GM12878 (cell line): ENCODE data around the gene PRLH. TPM values are rescaled to one million over a fixed set of nuclear protein-coding genes. Genes with fewer than 3 reads are reported as not detected.
A peak's percentile ranks its signal among the peaks of the same experiment; 100 is the strongest.

Experiments used
- BACH1 ChIP-seq: fragments of 450-650 bp; IDR thresholded peaks from 2 replicates; pipeline ENCODE4 v1.6.1; 2017; ENCODE audit warnings: mild to moderate bottlenecking, borderline replicate concordance
- BMI1 ChIP-seq: fragments of 450-650 bp; IDR thresholded peaks from 2 replicates; pipeline ENCODE4 v1.6.1; 2016; ENCODE audit warnings: mild to moderate bottlenecking, moderate library complexity, borderline replicate concordance
- BRCA1 ChIP-seq: IDR thresholded peaks from 2 replicates; pipeline ENCODE4 v1.6.1; 2011; ENCODE audit warnings: low read depth, low read length, improper control_type of control experiment
- CHD1 ChIP-seq: IDR thresholded peaks from 2 replicates; pipeline ENCODE4 v1.6.1; 2012; ENCODE audit warnings: low read depth, low read length, improper control_type of control experiment
- CHD4 ChIP-seq: fragments of 200-600 bp; sonication (generic); IDR thresholded peaks from 2 replicates; pipeline ENCODE4 v1.6.1; 2016; ENCODE audit warnings: mild to moderate bottlenecking
- DPF2 ChIP-seq: fragments of 450-650 bp; IDR thresholded peaks from 2 replicates; pipeline ENCODE4 v1.6.1; 2017; ENCODE audit warnings: mild to moderate bottlenecking
- E2F4 ChIP-seq: IDR thresholded peaks from 2 replicates; pipeline ENCODE4 v1.6.1; 2012; ENCODE audit warnings: low read depth, low read length, improper control_type of control experiment
- HDAC6 ChIP-seq: fragments of 200-600 bp; sonication (generic); IDR thresholded peaks from one replicate; pipeline ENCODE4 v1.8.0; 2017; ENCODE audit warnings: antibody characterized with exemption; ENCODE audit not compliant: unreplicated experiment
- JUNB ChIP-seq: IDR thresholded peaks from 2 replicates; pipeline ENCODE4 v1.6.1; 2016; ENCODE audit warnings: antibody characterized with exemption, mild to moderate bottlenecking
- MTA2 ChIP-seq: fragments of 450-650 bp; IDR thresholded peaks from 2 replicates; pipeline ENCODE4 v1.6.1; 2016; ENCODE audit warnings: low read depth, mild to moderate bottlenecking, moderate library complexity
- NBN ChIP-seq: fragments of 450-650 bp; IDR thresholded peaks from 2 replicates; pipeline ENCODE4 v1.6.1; 2016
- NRF1 ChIP-seq: conservative IDR thresholded peaks from 2 replicates; pipeline ENCODE4 v1.6.1; 2011; ENCODE audit warnings: mild to moderate bottlenecking, low read depth, low read length, improper control_type of control experiment
- POU2F2 ChIP-seq: IDR thresholded peaks from 3 replicates; pipeline ENCODE4 v1.6.1; 2011; ENCODE audit warnings: low read depth, mild to moderate bottlenecking, low read length, borderline replicate concordance
- RB1 ChIP-seq: fragments of 450-650 bp; formaldehyde crosslinking; IDR thresholded peaks from 2 replicates; pipeline ENCODE4 v1.6.1; 2017; ENCODE audit warnings: mild to moderate bottlenecking, borderline replicate concordance
- RELA ChIP-seq: fragments of 450-650 bp; IDR thresholded peaks from 2 replicates; pipeline ENCODE4 v1.8.0; 2014; ENCODE audit warnings: borderline replicate concordance; ENCODE audit not compliant: partially characterized antibody
- SMARCA5 ChIP-seq: fragments of 450-650 bp; IDR thresholded peaks from 2 replicates; pipeline ENCODE4 v1.6.1; 2017; ENCODE audit warnings: mild to moderate bottlenecking
- SPI1 ChIP-seq: IDR thresholded peaks from 2 replicates; pipeline ENCODE4 v1.6.1; 2011; ENCODE audit warnings: low read depth, mild to moderate bottlenecking, low read length, moderate library complexity, borderline replicate concordance; ENCODE audit not compliant: insufficient read depth
- SUPT20H ChIP-seq: IDR thresholded peaks from 2 replicates; pipeline ENCODE4 v1.6.1; 2011; ENCODE audit warnings: low read depth, mild to moderate bottlenecking, low read length, moderate library complexity, borderline replicate concordance; ENCODE audit not compliant: control insufficient read depth
- TCF3 ChIP-seq: IDR thresholded peaks from 2 replicates; pipeline ENCODE4 v1.6.1; 2012; ENCODE audit warnings: low read depth, mild to moderate bottlenecking, low read length, borderline replicate concordance; ENCODE audit not compliant: insufficient read depth
- WRNIP1 ChIP-seq: IDR thresholded peaks from 2 replicates; pipeline ENCODE4 v1.6.1; 2011; ENCODE audit warnings: low read depth, low read length, improper control_type of control experiment, borderline replicate concordance
- ZNF384 ChIP-seq: IDR thresholded peaks from 2 replicates; pipeline ENCODE4 v1.6.1; 2012; ENCODE audit warnings: low read depth, mild to moderate bottlenecking, low read length, improper control_type of control experiment, borderline replicate concordance
- ZNF622 ChIP-seq: fragments of 450-650 bp; IDR thresholded peaks from 2 replicates; pipeline ENCODE4 v1.6.1; 2017; ENCODE audit warnings: mild to moderate bottlenecking, inconsistent platforms
- ZSCAN29 ChIP-seq: fragments of 450-650 bp; IDR thresholded peaks from 2 replicates; pipeline ENCODE4 v1.6.1; 2017; ENCODE audit warnings: mild to moderate bottlenecking, moderate library complexity
- polyA plus RNA-seq, 11 experiments: library from polyadenylated mRNA; depleted of rRNA in 4 of 11; unstranded in 6 of 11; stranded (reverse) in 5 of 11; fragments of >200 nt; fragmentation: Nextera tagmentation in 4 of 11; fragmentation: Illumina TruSeq in 1 of 11; extraction: Ambion mirVana in 4 of 11; extraction: Trizol in 1 of 11; gene quantifications; 1 replicate in 1 of 11; 2 replicates in 10 of 11; pipeline versions ENCODE4 v1.2.1 to v1.2.3, GENCODE V29; 2011 to 2016; ENCODE audit warnings: inconsistent platforms in 2 of 11, missing spikeins in 2 of 11, low read depth in 1 of 11
- total RNA-seq, 4 experiments: library from RNA; depleted of rRNA in 3 of 4; stranded (reverse); fragments of >200 nt in 3 of 4; fragmentation: Illumina TruSeq in 1 of 4; extraction: Trizol in 1 of 4; gene quantifications; 2 replicates each; pipeline versions ENCODE4 v1.2.1 to v1.2.3, GENCODE V29; 2013 to 2021
- TF ChIP-seq, protein P1 (sequence below): IDR thresholded peaks from 2 replicates; pipeline ENCODE4 v1.6.1; 2012; ENCODE audit warnings: low read depth, low read length, improper control_type of control experiment
- TF ChIP-seq, protein P2 (sequence below): fragments of 450-650 bp; formaldehyde crosslinking; IDR thresholded peaks from 2 replicates; pipeline ENCODE4 v1.5.0; 2022; ENCODE audit warnings: mild to moderate bottlenecking, missing genetic modification characterization

PRLH gene
- total and polyA plus RNA-seq, 10 of the 15 experiments (the other 5 are each of a cell fraction or from before 2014, with no cell fraction given): not detected

DNA sequence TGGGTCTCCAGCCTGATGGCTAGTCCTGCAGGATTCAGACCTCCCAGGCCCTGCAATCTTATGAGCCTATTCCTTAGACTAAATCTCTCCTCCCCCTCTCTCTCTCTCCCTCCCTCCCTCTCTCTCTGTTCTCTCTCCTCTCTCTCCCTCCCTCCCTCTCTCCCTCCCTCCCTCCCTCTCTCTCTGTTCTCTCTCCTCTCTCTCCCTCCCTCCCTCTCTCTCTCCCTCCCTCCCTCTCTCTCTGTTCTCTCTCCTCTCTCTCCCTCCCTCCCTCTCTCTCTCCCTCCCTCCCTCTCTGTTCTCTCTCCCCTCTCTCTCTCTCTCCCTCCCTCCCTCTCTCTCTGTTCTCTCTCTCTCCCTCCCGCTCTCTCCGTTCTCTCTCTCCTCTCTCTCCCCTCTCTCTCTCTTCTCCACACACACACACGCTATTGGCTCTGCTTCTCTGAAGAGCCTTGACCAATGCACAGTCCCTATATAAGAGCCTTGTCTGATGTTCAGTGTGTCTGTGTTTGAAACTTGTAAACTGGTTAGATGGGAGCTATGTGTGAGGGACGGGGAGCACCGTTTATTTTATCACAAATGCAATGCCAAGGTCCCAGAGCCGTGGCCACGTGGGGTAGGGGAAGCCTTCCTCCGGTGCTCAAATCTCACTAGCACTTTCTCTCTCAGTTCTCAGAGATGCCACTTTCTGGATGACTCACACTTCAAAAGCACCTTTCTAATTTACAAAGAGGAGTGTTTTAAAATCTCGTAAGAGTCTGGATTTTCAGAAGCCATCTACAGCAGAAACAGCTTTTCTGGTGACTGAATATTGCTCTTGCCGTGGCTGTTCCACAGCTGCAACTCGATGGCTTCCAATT, 9.4 kb upstream of the PRLH start (continued):
- TF ChIP-seq BMI1: no peak; the same call in 1 of the 2 replicates
- no peak for TF ChIP-seq E2F4
- no peak for TF ChIP-seq WRNIP1
- TF ChIP-seq SPI1: peak; percentile 30; the same call in 1 of the 2 replicates
- no peak for TF ChIP-seq TCF3
- no peak for TF ChIP-seq ZNF384
- no peak for TF ChIP-seq BRCA1
- TF ChIP-seq HDAC6: no peak
- TF ChIP-seq RB1: no peak
- TF ChIP-seq RELA: peak; percentile 71
- TF ChIP-seq, protein P1, sequence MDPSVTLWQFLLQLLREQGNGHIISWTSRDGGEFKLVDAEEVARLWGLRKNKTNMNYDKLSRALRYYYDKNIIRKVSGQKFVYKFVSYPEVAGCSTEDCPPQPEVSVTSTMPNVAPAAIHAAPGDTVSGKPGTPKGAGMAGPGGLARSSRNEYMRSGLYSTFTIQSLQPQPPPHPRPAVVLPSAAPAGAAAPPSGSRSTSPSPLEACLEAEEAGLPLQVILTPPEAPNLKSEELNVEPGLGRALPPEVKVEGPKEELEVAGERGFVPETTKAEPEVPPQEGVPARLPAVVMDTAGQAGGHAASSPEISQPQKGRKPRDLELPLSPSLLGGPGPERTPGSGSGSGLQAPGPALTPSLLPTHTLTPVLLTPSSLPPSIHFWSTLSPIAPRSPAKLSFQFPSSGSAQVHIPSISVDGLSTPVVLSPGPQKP: no peak
- TF ChIP-seq CHD1: no peak
- TF ChIP-seq MTA2: peak; percentile 58; the same call in 1 of the 2 replicates
- 0 out of 3 replicates have a peak, but pooled peaks have one; percentile 6 for TF ChIP-seq POU2F2
- no peak for TF ChIP-seq ZSCAN29
- TF ChIP-seq JUNB: peak; percentile 88
- TF ChIP-seq DPF2: peak; percentile 75; the same call in 1 of the 2 replicates
- TF ChIP-seq NBN: peak; percentile 62
- no peak for TF ChIP-seq ZNF622
- TF ChIP-seq NRF1: no peak
- TF ChIP-seq SMARCA5: no peak
- no peak for TF ChIP-seq CHD4
- TF ChIP-seq, protein P2, sequence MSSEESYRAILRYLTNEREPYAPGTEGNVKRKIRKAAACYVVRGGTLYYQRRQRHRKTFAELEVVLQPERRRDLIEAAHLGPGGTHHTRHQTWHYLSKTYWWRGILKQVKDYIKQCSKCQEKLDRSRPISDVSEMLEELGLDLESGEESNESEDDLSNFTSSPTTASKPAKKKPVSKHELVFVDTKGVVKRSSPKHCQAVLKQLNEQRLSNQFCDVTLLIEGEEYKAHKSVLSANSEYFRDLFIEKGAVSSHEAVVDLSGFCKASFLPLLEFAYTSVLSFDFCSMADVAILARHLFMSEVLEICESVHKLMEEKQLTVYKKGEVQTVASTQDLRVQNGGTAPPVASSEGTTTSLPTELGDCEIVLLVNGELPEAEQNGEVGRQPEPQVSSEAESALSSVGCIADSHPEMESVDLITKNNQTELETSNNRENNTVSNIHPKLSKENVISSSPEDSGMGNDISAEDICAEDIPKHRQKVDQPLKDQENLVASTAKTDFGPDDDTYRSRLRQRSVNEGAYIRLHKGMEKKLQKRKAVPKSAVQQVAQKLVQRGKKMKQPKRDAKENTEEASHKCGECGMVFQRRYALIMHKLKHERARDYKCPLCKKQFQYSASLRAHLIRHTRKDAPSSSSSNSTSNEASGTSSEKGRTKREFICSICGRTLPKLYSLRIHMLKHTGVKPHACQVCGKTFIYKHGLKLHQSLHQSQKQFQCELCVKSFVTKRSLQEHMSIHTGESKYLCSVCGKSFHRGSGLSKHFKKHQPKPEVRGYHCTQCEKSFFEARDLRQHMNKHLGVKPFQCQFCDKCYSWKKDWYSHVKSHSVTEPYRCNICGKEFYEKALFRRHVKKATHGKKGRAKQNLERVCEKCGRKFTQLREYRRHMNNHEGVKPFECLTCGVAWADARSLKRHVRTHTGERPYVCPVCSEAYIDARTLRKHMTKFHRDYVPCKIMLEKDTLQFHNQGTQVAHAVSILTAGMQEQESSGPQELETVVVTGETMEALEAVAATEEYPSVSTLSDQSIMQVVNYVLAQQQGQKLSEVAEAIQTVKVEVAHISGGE (CRISPR knock-in tag): no peak
- TF ChIP-seq SUPT20H: no peak
- TF ChIP-seq BACH1: no peak
